KMS-11 (cell line): ENCODE measurements around the gene C16orf82.

ENCODE experiments used
- H2AFZ ChIP-seq: fragments of 200-600 bp; sonication (generic); 2 replicates; pipeline ENCODE4 v1.6.1; 2016; ENCODE audit warnings: antibody characterized with exemption, mixed run types, low read depth
- H3K27ac ChIP-seq: fragments of 200-600 bp; sonication (generic); 2 replicates; pipeline ENCODE4 v1.6.1; 2016; ENCODE audit warnings: mild to moderate bottlenecking, mixed run types
- H3K27me3 ChIP-seq: fragments of 200-600 bp; sonication (generic); 2 replicates; pipeline ENCODE4 v1.6.1; 2017; ENCODE audit warnings: mild to moderate bottlenecking, low read depth, mixed run types, moderate library complexity; ENCODE audit not compliant: insufficient read depth
- H3K36me3 ChIP-seq: fragments of 200-600 bp; sonication (generic); 2 replicates; pipeline ENCODE4 v1.6.1; 2017; ENCODE audit warnings: mild to moderate bottlenecking, mixed run types; ENCODE audit not compliant: insufficient read depth
- H3K4me1 ChIP-seq: fragments of 200-600 bp; sonication (generic); 2 replicates; pipeline ENCODE4 v1.6.1; 2016; ENCODE audit warnings: mild to moderate bottlenecking, low read depth, mixed run types; ENCODE audit not compliant: poor library complexity, severe bottlenecking
- H3K4me2 ChIP-seq: fragments of 200-600 bp; sonication (generic); 2 replicates; pipeline ENCODE4 v1.7.0; 2016; ENCODE audit warnings: mild to moderate bottlenecking, mixed run types
- H3K4me3 ChIP-seq: fragments of 200-600 bp; sonication (generic); IDR thresholded peaks from 2 replicates; pipeline ENCODE4 v1.6.1; 2017; ENCODE audit warnings: low read depth, low read length, mixed read lengths; ENCODE audit not compliant: insufficient read depth
- H3K79me2 ChIP-seq: fragments of 200-600 bp; sonication (generic); 2 replicates; pipeline ENCODE4 v1.6.1; 2016; ENCODE audit warnings: low read depth, mixed run types; ENCODE audit not compliant: insufficient read depth
- H3K9ac ChIP-seq: fragments of 200-600 bp; sonication (generic); 2 replicates; pipeline ENCODE4 v1.6.1; 2016; ENCODE audit warnings: mild to moderate bottlenecking, mixed run types
- H4K20me1 ChIP-seq: fragments of 200-600 bp; sonication (generic); 2 replicates; pipeline ENCODE4 v1.6.1; 2016; ENCODE audit warnings: mild to moderate bottlenecking, mixed run types; ENCODE audit not compliant: insufficient read depth
- TF ChIP-seq, protein P1 (sequence below): fragments of 200-600 bp; sonication (generic); conservative IDR thresholded peaks from 2 replicates; pipeline ENCODE4 v1.6.1; 2017; ENCODE audit warnings: low read depth, mild to moderate bottlenecking, antibody characterized with exemption, low read length, moderate library complexity, mixed read lengths

The C16orf82 gene

DNA sequence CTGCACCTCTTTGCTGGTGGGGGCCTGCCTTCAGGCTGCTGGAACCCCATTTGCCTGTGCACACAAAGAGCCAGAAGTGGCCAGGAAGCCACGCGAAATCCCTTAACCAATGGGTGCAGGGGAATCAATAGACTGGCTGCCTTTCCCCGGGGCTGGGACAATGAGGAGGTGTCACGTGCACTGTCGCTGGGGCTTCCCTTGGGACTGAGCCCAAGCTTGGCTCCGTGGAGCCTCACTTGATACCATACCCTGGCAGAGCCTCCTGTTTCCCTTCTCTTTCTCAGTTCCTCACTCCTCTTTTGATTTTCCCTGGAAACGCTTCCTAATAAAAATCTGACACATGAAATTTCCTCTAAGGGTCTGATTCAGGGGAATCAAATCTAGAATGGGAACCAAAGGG lies 38.8 kb upstream of the C16orf82 start:
- TF ChIP-seq, protein P1, sequence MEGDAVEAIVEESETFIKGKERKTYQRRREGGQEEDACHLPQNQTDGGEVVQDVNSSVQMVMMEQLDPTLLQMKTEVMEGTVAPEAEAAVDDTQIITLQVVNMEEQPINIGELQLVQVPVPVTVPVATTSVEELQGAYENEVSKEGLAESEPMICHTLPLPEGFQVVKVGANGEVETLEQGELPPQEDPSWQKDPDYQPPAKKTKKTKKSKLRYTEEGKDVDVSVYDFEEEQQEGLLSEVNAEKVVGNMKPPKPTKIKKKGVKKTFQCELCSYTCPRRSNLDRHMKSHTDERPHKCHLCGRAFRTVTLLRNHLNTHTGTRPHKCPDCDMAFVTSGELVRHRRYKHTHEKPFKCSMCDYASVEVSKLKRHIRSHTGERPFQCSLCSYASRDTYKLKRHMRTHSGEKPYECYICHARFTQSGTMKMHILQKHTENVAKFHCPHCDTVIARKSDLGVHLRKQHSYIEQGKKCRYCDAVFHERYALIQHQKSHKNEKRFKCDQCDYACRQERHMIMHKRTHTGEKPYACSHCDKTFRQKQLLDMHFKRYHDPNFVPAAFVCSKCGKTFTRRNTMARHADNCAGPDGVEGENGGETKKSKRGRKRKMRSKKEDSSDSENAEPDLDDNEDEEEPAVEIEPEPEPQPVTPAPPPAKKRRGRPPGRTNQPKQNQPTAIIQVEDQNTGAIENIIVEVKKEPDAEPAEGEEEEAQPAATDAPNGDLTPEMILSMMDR, result no peak
- no peak overlapping the region for H3K4me3 ChIP-seq
- no peaks in the 10 kb centered on the region for H4K20me1 ChIP-seq
- no peaks in the 10 kb centered on the region for H3K27me3 ChIP-seq
- no peak overlapping the region for H2AFZ ChIP-seq
- no peak overlapping the region for H3K4me2 ChIP-seq
- H3K4me1 ChIP-seq, result no peaks in the 10 kb centered on the region
- H3K79me2 ChIP-seq, result no peaks in the 10 kb centered on the region
- no peak overlapping the region for H3K27ac ChIP-seq
- no peaks in the 10 kb centered on the region for H3K36me3 ChIP-seq
- H3K9ac ChIP-seq, result no peak overlapping the region

DNA sequence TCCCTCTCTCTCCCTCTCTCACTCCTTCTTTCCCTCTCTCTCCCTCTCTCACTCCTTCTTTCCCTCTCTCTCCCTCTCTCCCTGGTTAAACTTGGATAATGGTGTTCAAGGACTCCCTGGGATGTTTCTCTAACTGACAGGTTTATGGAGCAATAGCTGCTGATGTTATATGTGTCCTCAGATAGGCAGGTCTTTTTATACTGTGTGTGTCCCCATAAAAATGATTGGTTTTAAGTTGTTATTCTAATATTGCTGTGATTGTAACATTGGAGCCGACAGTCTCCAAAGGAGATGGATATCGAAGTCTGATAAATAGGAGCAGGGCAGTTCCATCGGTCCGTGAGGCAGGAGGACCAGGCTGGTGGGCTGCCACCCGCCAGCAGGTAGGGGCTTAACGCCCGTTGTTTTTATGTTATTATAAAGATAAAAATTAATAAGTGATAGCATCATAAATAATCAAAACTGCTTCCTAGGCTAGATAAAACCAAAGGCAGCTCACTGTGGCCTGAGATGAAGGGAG lies 38.1 kb upstream of the C16orf82 start:
- no peaks in the 10 kb centered on the region for H3K36me3 ChIP-seq
- H4K20me1 ChIP-seq, result no peaks in the 10 kb centered on the region
- H3K79me2 ChIP-seq, result no peaks in the 10 kb centered on the region
- no peak overlapping the region for H3K27ac ChIP-seq
- no peak overlapping the region for H3K4me2 ChIP-seq
- H3K9ac ChIP-seq, result no peak overlapping the region
- H2AFZ ChIP-seq, result no peak overlapping the region
- H3K4me1 ChIP-seq, result no peaks in the 10 kb centered on the region
- TF ChIP-seq, protein P1, result no peak
- no peaks in the 10 kb centered on the region for H3K27me3 ChIP-seq
- H3K4me3 ChIP-seq, result no peak overlapping the region

DNA sequence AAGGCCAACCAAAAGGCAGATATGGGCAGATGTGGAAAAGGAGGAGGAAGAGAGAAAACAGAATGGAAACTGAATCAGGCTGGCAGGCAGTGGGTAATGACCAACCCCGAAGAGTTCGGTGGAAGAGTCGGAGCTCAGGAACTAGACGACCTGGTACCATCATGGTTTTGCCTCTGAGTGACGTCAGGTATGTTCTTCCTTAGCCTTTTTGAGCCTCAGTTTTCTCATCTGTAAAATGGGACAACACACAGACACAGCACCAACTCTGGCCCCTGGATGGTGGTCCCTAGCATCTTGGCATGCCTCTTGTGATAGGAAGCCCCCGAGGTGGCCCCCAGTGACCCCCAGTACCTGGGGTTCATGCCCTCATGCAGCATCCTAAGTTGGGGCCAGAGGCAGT lies 37.2 kb upstream of the C16orf82 start:
- no peaks in the 10 kb centered on the region for H3K27me3 ChIP-seq
- H3K79me2 ChIP-seq, result no peaks in the 10 kb centered on the region
- no peaks in the 10 kb centered on the region for H3K36me3 ChIP-seq
- no peak overlapping the region for H3K9ac ChIP-seq
- H3K4me2 ChIP-seq, result no peak overlapping the region
- H2AFZ ChIP-seq, result no peak overlapping the region
- no peaks in the 10 kb centered on the region for H3K4me1 ChIP-seq
- TF ChIP-seq, protein P1, result no peak
- H3K27ac ChIP-seq, result no peak overlapping the region
- H4K20me1 ChIP-seq, result no peaks in the 10 kb centered on the region
- H3K4me3 ChIP-seq, result no peak overlapping the region

DNA sequence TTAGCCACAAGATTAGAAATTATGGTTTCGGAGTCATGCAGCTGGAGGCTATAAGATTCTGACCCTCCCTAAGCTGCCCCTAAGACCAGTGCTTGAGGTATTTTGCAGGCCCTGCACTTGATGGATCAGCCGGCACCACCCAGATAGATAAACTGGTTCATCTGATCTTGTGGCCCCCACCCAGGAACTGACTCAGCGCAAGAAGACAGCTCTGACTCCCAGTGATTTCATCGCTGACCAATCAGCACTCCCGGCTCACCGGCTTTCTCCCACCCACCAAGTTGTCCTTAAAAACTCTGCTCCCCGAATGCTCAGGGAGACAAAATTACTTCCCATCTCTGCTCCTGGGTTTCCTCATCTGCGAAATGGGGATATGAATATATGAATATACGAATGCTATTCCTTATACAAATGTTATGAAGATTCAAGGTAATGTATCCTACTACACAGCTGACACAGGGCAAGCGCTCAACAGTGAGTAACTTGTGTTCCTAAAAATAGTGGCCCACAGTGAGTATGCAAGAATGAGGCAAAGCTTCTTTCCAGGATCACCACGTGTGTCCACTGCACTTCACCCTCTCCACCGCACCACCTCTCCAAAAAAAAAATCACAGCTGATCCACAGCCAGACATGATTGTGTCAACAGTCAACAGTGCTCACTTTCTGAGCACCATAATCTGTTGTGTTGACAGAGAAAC lies 33.3 kb upstream of the C16orf82 start:
- no peaks in the 10 kb centered on the region for H3K79me2 ChIP-seq
- no peak overlapping the region for H3K9ac ChIP-seq
- no peak overlapping the region for H3K4me2 ChIP-seq
- no peaks in the 10 kb centered on the region for H4K20me1 ChIP-seq
- H2AFZ ChIP-seq, result no peak overlapping the region
- TF ChIP-seq, protein P1, result no peak
- no peaks in the 10 kb centered on the region for H3K27me3 ChIP-seq
- H3K36me3 ChIP-seq, result no peaks in the 10 kb centered on the region
- H3K27ac ChIP-seq, result no peak overlapping the region
- H3K4me1 ChIP-seq, result no peaks in the 10 kb centered on the region
- no peak overlapping the region for H3K4me3 ChIP-seq
